ENCODE results near the gene HIBCH.
"Not testable (repeated sequence)": the region's sequence is repeated elsewhere in the genome, so short reads cannot be mapped to it uniquely, and the experiment has no call there.

The HIBCH gene, protein sequence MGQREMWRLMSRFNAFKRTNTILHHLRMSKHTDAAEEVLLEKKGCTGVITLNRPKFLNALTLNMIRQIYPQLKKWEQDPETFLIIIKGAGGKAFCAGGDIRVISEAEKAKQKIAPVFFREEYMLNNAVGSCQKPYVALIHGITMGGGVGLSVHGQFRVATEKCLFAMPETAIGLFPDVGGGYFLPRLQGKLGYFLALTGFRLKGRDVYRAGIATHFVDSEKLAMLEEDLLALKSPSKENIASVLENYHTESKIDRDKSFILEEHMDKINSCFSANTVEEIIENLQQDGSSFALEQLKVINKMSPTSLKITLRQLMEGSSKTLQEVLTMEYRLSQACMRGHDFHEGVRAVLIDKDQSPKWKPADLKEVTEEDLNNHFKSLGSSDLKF

GRCh38 chr2:190319555-190320498 lies at the start of gene HIBCH:
Gene HIBCH, minus strand, starts transcription at chr2:190319826. Its CDS starts 76 bp downstream, at chr2:190319750.
- peak; percentile 98 to 99 (median 98) for DNase-seq

DNA sequence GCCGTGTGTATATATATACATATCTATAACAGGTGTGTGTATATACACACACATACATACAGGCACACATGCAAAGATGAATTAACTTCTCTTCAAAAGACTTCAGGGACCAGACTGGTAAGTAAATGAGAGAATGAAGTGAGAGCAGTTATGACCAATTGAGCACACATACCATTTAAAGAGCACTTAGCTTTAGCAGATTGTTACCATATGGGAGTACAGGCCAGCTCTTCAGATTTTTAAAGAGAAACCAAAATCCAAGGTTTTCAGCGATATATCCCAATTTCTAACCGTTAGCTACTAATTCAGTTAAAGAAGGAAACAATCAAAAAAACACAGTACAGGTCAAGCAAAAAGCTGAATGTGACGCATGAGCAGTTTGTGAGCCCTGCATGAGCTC lies 47.5 kb upstream of the HIBCH start:
- DNase-seq: no peak

DNA sequence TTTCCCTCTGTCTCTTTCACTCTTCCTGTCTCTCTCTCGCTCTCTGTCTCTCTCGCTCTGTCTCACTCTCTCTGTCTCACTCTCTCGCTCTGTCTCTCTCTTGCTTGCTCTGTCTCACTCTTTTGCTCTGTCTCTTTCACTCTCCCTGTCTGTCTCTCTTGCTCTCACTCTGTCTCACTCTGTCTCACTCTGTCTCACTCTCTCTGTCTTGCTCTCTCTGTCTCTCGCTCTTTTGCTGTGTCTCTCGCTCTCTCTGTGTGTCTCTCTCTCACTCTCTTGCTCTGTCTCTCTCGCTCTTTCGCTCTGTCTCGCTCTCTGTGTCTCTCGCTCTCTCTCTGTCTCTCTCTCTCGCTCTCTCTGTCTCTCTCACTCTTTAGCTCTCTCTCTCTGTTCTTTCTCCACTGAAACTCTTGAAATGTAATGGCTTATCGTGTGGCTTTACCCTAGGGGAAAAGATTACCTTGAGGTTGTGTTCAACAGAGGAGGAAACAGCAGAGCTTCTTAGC lies 46.7 kb upstream of the HIBCH start:
- DNase-seq: no peak

- DNase-seq: no peak
Observed at GRCh38 chr2:190365499-190366204, 46.0 kb upstream of the HIBCH start.

DNA sequence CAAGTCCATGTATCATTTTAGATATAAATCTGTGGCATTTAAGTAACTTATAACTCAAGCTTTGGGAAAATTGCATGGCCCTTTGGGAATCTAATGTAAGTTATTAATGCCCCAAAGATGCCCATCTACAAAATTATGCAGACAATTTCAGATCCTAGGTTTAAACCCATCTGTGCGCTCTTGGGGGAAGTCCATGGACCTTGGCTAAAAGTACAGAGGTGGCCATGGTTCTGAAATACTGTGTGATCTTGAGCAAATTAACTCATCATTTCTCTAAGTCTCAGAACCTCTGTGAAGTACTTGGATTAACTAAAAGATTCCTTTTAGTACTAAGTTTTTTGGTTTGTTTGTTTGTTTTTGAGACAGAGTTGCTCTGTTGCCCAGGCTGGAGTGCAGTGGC lies 43.3 kb upstream of the HIBCH start:
- no peak for DNase-seq

GRCh38 chr2:190361572-190361971 lies 41.9 kb upstream of the HIBCH start:
- no peak for DNase-seq

DNA sequence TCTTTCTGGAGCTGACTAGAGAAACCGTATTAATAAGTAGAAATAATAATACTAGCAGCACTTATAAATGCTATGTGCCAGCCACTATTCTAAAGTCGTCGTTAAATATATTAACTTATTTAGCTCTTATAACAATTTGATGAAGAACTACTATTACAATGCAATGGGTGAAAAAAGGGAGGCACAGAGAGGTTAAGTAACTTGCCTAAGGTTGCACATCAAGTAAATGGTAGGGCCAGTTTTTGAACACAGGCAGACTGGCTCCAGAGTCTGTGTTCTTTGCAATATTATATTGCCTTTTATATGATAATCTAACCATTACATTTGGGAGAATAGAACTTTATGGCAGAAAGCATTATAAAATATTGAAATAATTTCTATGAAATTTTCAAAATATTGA lies 41.3 kb upstream of the HIBCH start:
- DNase-seq: no peak

GRCh38 chr2:190360561-190360960 lies 40.9 kb upstream of the HIBCH start:
- no peak for DNase-seq

DNA sequence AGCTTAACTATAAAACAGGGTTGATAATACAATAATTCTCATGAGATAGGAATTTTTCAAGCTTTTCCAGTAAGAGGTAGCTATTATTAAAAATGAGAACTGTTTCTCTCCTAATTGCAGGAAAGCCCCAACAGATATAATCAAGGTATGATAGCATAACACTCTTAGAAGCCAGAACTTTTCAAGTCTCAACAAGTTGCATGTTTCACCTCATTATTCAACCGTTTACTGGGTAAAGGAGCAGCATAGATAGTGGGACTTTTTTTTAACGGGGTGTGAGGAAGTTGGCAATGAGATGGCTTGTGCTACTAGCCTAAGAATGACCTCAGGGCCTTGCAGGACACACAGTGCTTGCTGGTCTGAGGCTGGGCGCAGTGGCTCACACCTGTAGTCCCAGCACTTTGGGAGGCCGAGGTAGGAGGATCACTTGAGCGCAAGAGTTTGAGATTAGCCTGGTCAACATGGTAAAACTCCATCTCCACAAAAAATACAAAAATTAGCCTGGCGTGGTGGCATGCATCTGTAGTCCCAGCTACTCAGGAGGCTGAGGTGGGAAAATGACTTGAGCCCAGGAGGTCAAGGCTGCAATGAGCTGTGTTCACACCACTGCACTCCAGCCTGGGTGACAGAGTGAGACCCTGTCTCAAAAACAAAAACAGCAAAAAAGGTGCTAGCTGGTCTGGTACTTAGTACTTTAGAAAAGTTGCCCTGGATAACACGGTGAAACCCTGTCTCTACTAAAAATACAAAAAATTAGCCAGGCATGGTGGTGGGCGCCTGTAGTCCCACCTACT lies 39.2 kb upstream of the HIBCH start:
- not testable (repeated sequence) for DNase-seq

- no peak for DNase-seq
Observed at GRCh38 chr2:190357600-190357999, 38.0 kb upstream of the HIBCH start.

GRCh38 chr2:190355968-190356644 lies 36.5 kb upstream of the HIBCH start:
- DNase-seq: peak; percentile 29 to 37 (median 31)

- no peak for DNase-seq
Observed at GRCh38 chr2:190354003-190354690, 34.5 kb upstream of the HIBCH start.

DNA sequence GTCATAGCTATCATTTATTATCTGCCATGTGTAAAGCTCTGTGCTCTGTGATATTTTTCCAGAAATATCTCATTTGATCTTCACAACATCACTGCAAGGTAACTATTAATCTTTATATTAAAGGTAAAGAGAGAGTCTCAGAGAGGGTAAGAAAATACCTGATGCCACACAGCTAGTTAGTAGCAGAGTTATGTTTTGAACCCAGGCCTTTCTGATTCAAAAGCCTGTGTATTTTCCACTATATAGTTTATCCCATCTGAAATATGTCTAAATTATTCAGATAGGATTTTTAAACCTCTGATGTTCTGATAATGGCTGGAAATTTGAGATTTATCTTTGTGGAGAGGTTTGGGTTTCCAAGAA lies 33.9 kb upstream of the HIBCH start:
- DNase-seq: no peak

- peak; percentile 19 to 44 (median 25) for DNase-seq
Observed at GRCh38 chr2:190352668-190353536, 33.3 kb upstream of the HIBCH start.

DNA sequence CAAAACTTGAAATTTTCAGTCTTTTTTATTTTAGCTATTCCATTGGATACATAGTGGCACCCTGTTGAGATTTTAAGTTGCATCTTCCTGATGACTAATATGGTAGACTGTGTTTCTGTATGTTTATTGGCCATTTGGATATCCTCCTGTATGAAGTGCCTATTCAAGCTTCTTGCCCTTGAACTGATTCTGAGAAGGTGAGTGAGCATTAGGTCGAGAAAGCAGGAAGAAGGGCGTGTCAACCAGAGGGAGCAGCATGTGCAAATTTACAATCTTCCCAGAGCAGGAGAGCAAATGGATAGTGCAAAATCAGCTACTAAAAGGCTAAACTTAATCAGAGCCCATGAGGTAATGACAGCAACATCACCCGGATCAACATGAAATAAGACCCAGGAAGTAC lies 32.3 kb upstream of the HIBCH start:
- DNase-seq: no peak

GRCh38 chr2:190350371-190350770 lies 30.7 kb upstream of the HIBCH start:
- no peak for DNase-seq

DNA sequence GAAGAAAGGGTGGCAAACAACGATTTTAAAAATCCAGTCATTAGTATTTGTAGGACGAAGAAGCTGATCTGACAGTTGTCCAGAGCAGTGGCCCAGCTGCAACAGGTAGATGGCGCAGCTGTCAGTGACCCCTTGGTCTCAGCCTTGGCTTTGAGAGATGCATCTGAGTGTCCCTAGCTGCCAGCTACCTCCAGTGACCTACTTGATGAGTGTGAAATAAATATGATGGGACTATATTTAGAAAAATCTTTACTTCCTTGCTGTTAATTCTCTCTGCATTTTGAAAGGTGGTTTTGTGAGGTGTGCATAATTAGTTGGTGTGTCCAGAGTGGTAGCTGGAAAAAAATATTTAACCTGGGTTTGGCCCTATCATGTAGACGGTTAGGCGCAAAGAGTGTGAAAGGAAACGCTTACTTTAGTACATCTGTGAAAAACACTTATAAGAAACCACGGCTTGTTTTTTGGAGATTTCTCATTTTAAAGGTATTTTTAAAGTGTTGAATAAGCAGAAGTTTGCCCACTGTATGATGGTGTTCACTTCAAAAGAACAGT lies 24.7 kb upstream of the HIBCH start:
- peak in 1 of 3 donors; percentile 23 for DNase-seq

DNA sequence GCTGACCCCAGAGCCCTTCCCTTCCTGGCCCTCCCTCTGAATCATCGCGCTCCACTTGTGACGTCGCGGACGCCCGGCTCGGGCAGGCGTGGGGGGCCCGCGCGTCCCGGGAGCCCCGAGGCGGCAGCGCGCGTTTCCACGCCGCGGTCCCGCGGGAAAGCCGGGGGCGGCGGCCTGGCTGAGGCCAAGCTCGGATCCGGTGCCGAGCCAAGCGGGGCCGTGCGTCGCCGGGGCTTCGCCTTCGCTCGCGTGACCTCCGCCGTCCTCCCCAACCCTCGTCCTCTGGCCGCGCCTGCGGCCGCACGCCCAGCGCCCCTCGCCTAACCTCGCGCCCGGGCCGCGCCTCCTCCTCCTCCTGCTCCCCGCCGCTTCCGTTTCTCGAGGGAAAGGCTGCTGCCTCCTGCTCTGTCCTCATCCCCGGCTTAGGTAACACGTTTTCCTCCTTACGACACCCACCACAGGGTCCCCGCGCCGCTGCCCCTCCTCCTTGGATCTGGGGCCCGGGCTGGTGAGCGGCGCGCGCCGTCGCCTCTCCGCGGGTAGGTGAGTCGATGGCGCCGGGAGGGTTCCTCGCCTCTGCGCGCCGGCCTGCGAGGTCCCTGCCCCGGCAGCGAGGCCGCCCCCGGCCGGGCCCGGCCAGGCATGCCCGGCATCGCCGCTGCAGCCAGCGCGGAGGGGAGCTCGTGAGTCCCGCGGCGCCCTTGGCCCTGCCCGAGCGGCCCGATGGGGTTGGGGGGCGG lies 24.1 kb upstream of the HIBCH start, which contains the start of gene INPP1:
INPP1 (plus strand) TSS at position 54 of the 740 bp plus-strand sequence. CDS start 16,514 bp downstream, outside the sequence.
- DNase-seq: peak; percentile 84 to 90 (median 89)
